WTC11 (cell line): ENCODE measurements around the gene MRO.

Source experiments
- CREM ChIP-seq: sonication (generic); formaldehyde crosslinking; IDR thresholded peaks from 2 replicates; pipeline ENCODE4 v1.8.1; 2022; ENCODE audit warnings: mild to moderate bottlenecking, missing genetic modification reagents, moderate library complexity
- SP1 ChIP-seq: sonication (generic); formaldehyde crosslinking; conservative IDR thresholded peaks from 2 replicates; pipeline ENCODE4 v1.8.1; 2022; ENCODE audit warnings: missing genetic modification reagents
- TF ChIP-seq, protein P1 (sequence below): fragments of 200-600 bp; IDR thresholded peaks from 2 replicates; pipeline ENCODE4 v1.8.0; 2022; ENCODE audit warnings: antibody characterized with exemption
- TF ChIP-seq, protein P2 (sequence below): sonication (generic); formaldehyde crosslinking; IDR thresholded peaks from 2 replicates; pipeline ENCODE4 v1.8.0; 2023; ENCODE audit warnings: missing genetic modification reagents, mild to moderate bottlenecking, borderline replicate concordance

DNA sequence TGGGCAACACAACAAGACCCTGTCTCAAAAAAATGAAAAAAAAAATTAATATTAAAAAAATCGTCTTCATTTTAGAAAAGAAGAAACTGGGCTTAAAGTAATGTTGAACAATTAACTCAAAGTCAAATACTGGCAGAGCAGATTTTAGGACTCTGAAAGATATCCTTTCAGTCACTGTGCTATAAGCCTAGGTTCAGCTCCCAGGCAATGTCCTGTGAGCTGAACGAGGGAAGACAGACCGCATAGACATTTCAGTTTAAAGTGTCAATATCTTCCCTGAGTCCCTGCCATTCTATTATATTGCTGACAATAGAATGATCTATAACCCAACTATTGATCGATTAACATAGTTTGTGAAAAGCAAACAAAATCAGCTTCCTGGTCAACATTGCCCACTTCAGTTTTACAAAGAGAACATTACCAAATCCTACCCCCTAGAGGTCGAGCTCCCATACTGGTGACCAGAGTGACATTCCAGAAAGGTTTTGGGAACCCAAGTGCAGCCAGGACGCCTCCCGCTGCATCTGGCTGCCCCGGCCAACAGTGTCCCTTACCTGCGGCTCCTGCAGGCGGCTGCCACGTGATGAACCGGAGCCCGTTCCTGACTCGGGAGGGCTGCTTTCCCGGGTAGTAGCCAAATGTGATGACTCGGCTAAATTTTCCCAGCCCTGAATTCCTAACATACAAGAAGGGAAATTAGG is 639 bp downstream of the MRO start:
- TF ChIP-seq, protein P1, sequence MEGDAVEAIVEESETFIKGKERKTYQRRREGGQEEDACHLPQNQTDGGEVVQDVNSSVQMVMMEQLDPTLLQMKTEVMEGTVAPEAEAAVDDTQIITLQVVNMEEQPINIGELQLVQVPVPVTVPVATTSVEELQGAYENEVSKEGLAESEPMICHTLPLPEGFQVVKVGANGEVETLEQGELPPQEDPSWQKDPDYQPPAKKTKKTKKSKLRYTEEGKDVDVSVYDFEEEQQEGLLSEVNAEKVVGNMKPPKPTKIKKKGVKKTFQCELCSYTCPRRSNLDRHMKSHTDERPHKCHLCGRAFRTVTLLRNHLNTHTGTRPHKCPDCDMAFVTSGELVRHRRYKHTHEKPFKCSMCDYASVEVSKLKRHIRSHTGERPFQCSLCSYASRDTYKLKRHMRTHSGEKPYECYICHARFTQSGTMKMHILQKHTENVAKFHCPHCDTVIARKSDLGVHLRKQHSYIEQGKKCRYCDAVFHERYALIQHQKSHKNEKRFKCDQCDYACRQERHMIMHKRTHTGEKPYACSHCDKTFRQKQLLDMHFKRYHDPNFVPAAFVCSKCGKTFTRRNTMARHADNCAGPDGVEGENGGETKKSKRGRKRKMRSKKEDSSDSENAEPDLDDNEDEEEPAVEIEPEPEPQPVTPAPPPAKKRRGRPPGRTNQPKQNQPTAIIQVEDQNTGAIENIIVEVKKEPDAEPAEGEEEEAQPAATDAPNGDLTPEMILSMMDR: no peak
- no peak; the same call in 1 of the 2 replicates for TF ChIP-seq SP1
- TF ChIP-seq CREM: no peak
- TF ChIP-seq, protein P2, sequence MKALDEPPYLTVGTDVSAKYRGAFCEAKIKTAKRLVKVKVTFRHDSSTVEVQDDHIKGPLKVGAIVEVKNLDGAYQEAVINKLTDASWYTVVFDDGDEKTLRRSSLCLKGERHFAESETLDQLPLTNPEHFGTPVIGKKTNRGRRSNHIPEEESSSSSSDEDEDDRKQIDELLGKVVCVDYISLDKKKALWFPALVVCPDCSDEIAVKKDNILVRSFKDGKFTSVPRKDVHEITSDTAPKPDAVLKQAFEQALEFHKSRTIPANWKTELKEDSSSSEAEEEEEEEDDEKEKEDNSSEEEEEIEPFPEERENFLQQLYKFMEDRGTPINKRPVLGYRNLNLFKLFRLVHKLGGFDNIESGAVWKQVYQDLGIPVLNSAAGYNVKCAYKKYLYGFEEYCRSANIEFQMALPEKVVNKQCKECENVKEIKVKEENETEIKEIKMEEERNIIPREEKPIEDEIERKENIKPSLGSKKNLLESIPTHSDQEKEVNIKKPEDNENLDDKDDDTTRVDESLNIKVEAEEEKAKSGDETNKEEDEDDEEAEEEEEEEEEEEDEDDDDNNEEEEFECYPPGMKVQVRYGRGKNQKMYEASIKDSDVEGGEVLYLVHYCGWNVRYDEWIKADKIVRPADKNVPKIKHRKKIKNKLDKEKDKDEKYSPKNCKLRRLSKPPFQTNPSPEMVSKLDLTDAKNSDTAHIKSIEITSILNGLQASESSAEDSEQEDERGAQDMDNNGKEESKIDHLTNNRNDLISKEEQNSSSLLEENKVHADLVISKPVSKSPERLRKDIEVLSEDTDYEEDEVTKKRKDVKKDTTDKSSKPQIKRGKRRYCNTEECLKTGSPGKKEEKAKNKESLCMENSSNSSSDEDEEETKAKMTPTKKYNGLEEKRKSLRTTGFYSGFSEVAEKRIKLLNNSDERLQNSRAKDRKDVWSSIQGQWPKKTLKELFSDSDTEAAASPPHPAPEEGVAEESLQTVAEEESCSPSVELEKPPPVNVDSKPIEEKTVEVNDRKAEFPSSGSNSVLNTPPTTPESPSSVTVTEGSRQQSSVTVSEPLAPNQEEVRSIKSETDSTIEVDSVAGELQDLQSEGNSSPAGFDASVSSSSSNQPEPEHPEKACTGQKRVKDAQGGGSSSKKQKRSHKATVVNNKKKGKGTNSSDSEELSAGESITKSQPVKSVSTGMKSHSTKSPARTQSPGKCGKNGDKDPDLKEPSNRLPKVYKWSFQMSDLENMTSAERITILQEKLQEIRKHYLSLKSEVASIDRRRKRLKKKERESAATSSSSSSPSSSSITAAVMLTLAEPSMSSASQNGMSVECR (CRISPR knock-in tag): no peak
